ENCODE results near the gene FOXF1.
A peak's percentile ranks its signal among the peaks of the same experiment; 100 is the strongest.

Gene FOXF1

DNA sequence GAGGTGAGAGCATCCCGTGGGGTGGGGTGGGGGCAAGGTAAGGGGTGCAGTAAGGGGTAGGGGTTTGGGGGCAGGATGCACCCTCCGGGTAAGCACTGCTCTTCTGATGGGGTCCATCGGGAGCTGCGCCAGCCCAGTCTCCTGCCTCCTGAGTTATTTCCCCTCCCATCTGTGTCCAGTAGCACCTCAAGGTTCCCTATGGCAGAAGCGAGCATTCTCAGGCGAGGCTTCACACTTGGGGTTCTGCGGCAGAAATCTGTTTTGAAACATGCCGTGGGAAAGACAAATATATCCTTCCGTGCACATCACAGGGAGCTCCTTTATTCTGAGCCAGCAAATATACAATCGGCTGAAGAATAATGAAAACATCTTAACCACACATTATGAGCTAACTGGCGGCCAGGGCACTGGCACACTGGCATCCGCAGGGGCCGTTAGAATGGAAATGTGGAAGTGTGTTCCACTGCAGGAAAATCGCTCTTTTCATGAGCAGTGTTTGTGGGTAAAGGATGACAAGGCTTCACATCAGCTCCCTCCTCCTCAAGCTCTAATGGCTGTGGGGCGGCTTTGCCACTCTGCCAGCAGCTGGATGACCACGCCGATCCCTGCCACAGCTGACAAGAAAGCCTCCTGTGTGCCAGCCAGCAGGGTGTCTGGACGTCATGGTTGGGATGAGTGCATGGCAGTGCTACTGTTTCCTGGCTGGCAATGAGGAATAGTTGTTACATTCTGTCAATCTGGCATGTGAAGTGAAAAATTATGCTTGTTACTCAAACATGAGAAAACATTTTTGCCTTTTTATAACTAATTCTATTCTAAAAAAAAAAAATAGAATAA lies 24.7 kb downstream of the FOXF1 start:
- peak; percentile 58 for DNase-seq (ENCODE audit: low spot score)

- no peak for DNase-seq (ENCODE audit: low spot score)
Measured at GRCh38 chr16:86536621-86537020, 26.3 kb downstream of the FOXF1 start.

- no peak for DNase-seq (ENCODE audit: low spot score)
Measured at GRCh38 chr16:86537486-86537885, 27.2 kb downstream of the FOXF1 start.

DNA sequence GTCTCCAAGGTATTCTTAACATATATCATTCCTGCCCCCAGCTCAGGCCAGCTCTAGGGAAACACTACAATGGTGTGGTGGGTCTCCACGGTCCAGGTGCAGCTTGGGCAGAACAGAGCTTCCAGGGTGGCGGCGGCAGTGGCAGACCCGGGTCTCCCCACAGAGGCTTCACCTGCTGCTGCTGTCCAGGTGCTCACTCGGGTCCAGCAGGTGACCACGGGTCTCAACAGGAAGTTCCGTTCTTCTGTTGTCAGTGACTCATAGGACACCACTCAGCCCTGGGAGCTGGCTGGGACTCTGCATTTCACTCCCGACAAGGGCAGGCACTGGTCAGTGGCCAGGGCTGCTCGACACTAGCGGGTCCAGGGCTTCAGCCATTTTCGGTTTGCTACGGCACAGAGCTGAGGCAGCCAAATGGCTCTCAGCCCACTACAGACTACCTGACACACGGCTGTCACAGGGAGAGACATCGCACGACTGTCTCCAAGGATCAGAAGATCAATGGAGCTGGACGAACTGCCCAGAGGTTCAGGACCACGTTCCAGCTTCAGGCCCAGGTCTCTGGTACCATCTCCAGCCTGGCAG lies 28.0 kb downstream of the FOXF1 start:
- DNase-seq (ENCODE audit: low spot score) = no peak

DNA sequence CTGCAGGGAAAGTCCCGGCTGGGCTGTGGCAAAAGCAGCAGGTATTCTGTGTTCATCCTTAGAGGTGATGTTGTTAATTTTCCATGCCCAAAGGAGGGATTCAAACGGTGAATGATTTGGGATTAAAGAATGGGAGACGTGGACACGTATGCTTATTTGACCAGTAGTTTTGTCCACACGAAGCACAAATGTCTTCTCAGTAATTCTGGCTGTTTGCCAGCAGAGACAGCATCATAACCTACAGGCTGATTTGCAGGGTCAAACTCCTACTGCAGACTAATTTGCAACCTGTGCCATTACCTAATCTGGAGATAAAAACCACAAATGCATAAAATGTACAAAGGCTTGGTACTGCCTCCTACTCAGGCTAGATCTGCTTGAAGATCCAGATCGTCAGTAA lies 30.6 kb downstream of the FOXF1 start:
- no peak for DNase-seq (ENCODE audit: low spot score)

- DNase-seq (ENCODE audit: low spot score) = no peak
Measured at GRCh38 chr16:86541560-86541959, 31.2 kb downstream of the FOXF1 start.

- no peak for DNase-seq (ENCODE audit: low spot score)
Measured at GRCh38 chr16:86542756-86543750, 32.7 kb downstream of the FOXF1 start.

DNA sequence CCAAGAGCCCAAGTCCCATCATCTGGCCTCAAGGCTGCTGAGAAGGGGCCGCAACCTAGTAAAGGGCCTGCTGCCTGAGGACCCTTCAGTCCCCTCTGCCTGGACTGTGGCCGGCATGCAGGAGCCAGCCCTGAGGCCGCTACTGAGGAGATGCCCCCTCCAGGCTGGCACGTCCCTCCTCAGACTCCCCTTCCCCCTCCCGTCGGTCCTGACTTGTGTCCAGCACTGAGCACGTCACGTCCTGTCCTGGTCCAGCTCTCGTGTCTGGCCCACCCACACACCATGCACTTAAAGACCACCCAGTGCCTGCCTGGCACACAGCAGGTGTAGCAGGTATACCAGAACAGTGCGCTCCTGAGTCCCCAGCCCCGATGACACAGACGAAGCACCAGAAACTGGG lies 35.2 kb downstream of the FOXF1 start:
- DNase-seq (ENCODE audit: low spot score) = no peak

DNA sequence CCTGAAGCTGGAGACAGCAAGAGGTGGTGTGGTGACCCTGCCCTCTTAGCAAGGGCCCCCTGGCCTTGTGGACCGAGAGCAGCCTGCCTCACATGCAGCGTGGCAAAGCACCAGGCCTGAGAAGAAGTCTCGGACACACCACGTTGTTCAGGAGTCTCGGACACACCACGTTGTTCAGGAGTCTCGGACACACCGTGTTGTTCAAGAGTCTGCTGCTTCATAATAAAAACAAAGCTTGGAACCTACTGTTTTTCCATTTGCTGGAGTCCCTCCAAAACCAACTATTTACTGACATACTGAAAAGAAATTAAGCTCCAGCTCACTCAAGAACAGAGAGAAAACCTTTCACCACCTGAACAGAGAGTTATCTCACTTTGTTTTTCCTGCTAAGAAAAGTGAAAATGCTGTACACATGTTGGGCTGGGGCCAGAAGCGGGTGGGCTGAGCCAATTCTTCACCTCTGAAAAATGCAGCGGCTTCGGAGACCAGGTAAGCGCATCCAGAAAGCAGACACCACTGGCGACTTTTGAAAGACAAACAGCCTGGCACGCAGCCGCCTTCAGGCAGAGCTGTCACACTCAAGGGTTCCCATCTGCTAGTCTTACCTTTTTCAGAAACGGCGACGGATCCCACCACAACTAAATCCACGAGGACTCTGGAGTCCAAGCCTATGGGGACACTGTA lies 35.8 kb downstream of the FOXF1 start:
- DNase-seq (ENCODE audit: low spot score) = no peak

- DNase-seq (ENCODE audit: low spot score) = no peak
Measured at GRCh38 chr16:86546638-86547013, 36.3 kb downstream of the FOXF1 start.

GRCh38 chr16:86547286-86547685 lies 37.0 kb downstream of the FOXF1 start:
- DNase-seq (ENCODE audit: low spot score) = no peak

DNA sequence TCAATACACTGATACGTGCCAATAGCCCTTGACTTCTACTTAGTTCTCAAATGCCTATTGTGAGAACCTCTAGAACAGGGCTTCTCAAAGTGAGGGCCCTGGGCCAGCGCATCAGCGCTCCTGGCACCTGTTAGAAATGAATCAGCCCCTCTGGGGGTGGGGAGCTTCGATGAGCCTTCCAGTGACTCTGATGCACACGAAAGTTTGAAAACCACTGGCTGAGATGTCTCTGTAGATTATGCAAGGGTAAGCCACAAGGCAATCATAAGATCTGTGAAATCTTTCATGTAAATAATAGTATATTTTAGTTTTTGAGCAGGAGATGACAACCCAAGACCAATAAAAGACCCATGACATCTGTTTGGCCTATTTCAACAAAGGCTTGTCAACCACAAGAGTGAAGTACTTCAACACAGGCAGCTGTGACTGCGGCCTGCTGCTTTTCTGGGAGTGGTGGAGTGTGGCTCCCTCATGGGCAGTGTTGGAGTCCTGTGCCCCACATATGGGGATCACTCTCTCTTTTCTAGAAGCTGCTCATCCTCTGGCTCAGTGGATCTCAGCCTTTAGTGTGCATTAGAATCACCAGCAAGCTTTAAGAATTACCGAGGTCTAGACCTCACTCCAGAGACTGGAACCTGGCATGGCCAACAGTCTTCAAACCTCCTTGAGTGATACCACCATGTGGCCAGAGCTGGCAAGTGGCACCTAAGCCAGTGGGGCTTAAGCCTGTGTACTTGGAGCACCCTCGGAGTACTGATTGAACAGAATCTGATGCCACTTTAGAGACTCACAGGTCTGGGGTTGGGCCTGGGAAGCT lies 39.0 kb downstream of the FOXF1 start:
- no peak for DNase-seq (ENCODE audit: low spot score)

GRCh38 chr16:86549893-86550190 lies 39.5 kb downstream of the FOXF1 start:
- DNase-seq (ENCODE audit: low spot score) = no peak

DNA sequence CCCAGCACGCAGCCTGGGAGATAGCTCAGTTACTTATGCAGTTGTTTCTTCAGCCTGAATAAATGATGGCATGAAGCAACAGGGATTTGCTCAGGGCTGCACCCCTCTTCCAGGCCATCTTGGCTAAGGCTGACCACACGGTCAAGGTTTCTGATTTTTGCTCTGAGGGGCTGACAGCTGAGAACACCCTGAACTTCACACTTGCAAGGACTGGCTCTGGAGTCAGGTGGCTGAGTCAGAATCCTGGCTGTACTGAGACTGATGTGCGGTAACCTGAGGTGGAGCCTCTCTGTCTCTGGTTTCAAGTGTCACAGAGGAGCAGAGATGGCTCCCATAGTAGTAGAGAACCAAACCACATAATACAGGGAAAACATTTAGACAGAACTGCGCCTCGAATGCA lies 40.0 kb downstream of the FOXF1 start:
- no peak for DNase-seq (ENCODE audit: low spot score)

- DNase-seq (ENCODE audit: low spot score) = no peak
Measured at GRCh38 chr16:86553356-86553755, 43.0 kb downstream of the FOXF1 start.

- no peak for DNase-seq (ENCODE audit: low spot score)
Measured at GRCh38 chr16:86554599-86554916, 44.2 kb downstream of the FOXF1 start.

DNA sequence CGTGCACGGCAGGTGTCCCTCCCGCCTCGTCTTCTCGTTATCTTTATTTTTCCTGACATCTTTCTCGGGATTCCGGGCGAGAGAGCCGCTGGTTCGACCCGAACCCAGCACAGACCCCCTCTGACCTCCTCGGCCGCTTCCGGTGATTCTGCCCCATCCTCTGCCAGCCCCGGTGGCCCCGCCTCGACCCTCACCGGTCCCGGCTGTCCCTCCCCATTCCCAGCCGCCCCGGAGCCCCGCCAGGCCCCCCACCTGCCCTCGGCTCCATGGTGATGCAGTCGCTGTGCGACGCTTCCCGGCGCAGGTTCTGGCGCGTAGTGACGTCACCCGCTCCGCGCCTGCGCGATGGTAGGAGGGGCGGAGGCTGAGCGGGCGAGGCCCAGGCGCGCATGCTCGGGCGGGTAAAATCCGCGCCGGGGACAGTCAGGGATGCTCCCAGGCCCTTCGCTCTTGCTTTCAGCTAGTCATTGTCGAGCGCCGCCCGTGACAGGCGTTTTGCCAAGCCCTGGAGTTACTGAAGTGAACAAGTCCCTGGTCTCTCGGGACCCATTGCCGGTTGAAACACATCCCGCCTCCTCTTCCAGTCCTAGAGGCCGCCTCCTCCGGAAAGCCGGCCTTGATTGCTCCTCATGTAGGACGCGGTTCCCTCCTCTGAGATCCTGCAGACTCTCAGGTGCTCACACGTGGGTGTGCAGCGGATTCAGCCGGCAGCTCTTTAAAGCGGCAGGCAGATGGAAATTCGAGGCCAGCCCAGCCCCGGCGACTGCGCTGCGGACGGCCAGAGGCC lies 44.8 kb downstream of the FOXF1 start, which contains the start of gene MTHFSD:
TSS of gene MTHFSD (minus strand) at position 319 of the 787 bp plus-strand sequence. CDS start at position 268, 51 bp downstream.
- DNase-seq (ENCODE audit: low spot score) = peak; percentile 90

DNA sequence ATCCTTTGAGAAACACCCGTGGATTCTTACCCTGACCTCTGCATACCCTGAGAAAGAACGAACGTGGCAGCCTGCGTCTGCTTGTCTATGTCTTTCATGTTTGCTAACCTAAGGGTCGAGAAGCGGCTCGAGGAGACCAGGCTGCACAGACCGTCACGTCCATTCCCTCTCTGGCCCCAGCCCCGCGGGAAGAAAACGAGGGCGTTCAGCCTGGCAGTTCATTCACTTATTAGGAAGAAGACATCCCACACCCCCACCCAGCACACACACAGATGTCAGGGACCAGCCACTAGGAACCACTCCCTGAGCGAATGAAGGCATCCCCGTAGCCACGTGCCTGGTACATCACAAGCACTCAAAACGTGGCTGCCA lies 45.4 kb downstream of the FOXF1 start:
- no peak for DNase-seq (ENCODE audit: low spot score)

DNA sequence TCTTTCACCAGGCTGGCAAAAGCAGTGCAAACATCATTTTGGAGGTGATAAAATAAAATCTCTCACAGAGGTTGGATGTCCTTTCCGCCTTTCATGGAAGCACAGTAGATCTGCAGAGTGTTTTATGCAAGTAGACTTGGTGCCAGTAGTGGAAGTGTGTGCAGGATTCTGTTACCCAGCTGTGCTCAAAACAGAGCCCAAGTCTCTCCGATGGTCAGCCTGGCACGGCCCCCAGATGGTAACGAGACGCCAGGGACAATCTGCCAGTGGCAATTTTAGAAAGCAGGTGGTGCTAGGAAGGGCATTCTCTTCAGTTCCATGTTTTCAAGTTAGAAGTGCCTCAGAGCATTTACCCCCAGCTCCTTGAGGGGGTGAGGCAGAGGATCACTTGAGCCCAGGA lies 46.2 kb downstream of the FOXF1 start:
- DNase-seq (ENCODE audit: low spot score) = no peak

- DNase-seq (ENCODE audit: low spot score) = no peak
Measured at GRCh38 chr16:86557587-86557986, 47.3 kb downstream of the FOXF1 start.

Measured in putamen (tissue), 1 donor.